Measurements from ENCODE around the gene SLC24A3. TPM values are rescaled to one million over a fixed set of nuclear protein-coding genes. Genes with fewer than 3 reads are reported as not detected.

SLC24A3 gene
- total and polyA plus RNA-seq, 7 donors, result 0.92 to 20.8 (median 13.5) TPM

DNA sequence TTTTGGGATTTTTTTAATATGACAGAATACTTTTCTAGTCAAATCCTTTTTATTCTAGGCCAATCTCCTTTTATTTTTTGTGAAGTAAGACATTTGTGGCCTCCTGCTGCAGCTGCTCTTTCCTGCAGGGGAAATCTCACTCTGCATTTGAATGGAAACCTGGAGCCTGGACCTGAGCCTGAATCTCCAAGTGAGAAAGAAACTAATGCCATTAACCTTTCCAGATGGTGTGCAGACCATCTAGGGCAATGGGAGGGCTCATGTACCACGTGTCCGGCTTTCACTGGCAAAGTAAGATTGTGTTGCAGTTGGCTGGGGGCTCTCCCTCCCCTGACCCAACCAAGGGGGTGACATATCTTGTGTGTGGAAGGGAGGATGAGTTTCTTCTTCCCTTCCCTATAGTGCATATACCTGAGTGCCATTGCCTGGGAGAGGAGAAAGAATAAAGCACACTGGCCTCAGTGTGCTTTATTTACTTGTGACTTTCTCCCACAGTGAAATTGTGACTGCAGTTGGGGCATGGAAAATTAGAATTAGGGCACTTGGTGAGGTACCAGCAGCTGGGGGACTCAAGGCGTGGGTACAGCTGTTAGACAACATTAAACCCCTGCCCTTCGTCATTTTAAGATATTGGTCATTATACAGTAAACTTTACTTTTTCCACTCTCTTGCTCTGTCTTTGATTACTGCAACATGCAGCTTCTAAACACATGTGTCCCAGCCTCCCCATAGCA, 385.8 kb downstream of the SLC24A3 start:
- H3K9me3 ChIP-seq, result no peaks in the 10 kb centered on the region
- no peaks in the 10 kb centered on the region for H3K36me3 ChIP-seq
- WGBS, 2 donors, result 66 to 70% methylated on average over 4 of the region's 4 CpGs
- intact Hi-C loops (cut with DNase I), result no loop called here
- TF ChIP-seq, protein P1, sequence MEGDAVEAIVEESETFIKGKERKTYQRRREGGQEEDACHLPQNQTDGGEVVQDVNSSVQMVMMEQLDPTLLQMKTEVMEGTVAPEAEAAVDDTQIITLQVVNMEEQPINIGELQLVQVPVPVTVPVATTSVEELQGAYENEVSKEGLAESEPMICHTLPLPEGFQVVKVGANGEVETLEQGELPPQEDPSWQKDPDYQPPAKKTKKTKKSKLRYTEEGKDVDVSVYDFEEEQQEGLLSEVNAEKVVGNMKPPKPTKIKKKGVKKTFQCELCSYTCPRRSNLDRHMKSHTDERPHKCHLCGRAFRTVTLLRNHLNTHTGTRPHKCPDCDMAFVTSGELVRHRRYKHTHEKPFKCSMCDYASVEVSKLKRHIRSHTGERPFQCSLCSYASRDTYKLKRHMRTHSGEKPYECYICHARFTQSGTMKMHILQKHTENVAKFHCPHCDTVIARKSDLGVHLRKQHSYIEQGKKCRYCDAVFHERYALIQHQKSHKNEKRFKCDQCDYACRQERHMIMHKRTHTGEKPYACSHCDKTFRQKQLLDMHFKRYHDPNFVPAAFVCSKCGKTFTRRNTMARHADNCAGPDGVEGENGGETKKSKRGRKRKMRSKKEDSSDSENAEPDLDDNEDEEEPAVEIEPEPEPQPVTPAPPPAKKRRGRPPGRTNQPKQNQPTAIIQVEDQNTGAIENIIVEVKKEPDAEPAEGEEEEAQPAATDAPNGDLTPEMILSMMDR (IDR thresholded peaks at IDR 0.05), result no peak
- TF ChIP-seq POLR2AphosphoS5 (IDR thresholded peaks at IDR 0.05) (no peak), EP300 (IDR thresholded peaks at IDR 0.05) (no peak), POLR2A (IDR thresholded peaks at IDR 0.05) (no peak)
- no peak overlapping the region for H3K4me3 ChIP-seq
- no peak overlapping the region for H3K27ac ChIP-seq
- no peaks in the 10 kb centered on the region for H3K4me1 ChIP-seq
- no peaks in the 10 kb centered on the region for H3K27me3 ChIP-seq
- no peak for DNase-seq

DNA sequence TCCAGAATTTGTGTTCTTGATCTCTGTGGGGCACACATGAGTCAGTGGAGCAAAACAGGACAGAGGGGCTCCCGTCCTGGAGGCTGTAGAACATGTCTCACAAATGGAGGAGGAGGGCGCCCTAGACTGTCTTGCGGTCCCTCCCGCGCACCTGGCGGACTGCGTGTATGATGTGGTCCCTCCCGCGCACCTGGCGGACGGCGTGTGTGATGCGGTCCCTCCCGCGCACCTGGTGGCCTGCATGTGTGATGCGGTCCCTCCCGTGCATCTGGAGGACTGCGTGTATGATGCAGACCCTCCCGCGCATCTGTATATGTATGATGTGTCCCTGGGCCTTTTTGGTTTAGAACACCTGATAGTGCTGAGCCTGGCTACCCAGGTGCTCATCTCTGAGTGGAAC, 386.8 kb downstream of the SLC24A3 start:
- H3K27me3 ChIP-seq, result no peaks in the 10 kb centered on the region
- intact Hi-C loops (cut with DNase I), result no loop called here
- no peaks in the 10 kb centered on the region for H3K4me1 ChIP-seq
- TF ChIP-seq EP300 (IDR thresholded peaks at IDR 0.05) (no peak), POLR2A (IDR thresholded peaks at IDR 0.05) (no peak), POLR2AphosphoS5 (IDR thresholded peaks at IDR 0.05) (no peak)
- TF ChIP-seq, protein P1 (IDR thresholded peaks at IDR 0.05), result no peak
- DNase-seq, result no peak
- no peaks in the 10 kb centered on the region for H3K36me3 ChIP-seq
- no peak overlapping the region for H3K27ac ChIP-seq
- no peak overlapping the region for H3K4me3 ChIP-seq
- no peaks in the 10 kb centered on the region for H3K9me3 ChIP-seq
- 96 to 98% methylated on average over 20 of the region's 20 CpGs for WGBS, 2 donors

DNA sequence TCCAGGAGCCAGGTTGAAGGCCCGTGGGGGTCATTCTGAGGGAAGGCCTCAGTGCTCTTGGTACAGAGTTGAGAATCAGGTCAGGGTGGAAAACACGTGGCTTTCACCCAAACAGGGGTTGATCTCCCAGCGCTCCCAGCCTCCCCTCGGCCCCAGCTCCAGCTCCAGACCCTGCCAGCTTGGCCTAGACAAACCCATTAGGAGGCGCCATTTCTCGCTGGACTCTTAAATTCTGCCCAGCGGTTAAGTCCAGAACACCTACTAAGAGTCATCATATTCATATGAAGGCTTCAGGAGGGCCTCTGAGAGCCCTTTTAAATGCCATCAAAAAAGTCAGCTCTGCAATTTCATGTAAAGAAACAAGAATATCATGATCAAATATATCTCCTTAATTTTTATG, 387.6 kb downstream of the SLC24A3 start:
- Histone ChIP-seq H3K4me3 (no peak overlapping the region), H3K27me3 (no peaks in the 10 kb centered on the region), H3K4me1 (no peaks in the 10 kb centered on the region), H3K27ac (no peak overlapping the region), H3K9me3 (no peaks in the 10 kb centered on the region), H3K36me3 (no peaks in the 10 kb centered on the region)
- no peak for DNase-seq
- 79 to 89% methylated on average over 7 of the region's 7 CpGs for WGBS, 2 donors
- TF ChIP-seq EP300 (IDR thresholded peaks at IDR 0.05) (no peak), POLR2AphosphoS5 (IDR thresholded peaks at IDR 0.05) (no peak), POLR2A (IDR thresholded peaks at IDR 0.05) (no peak)
- TF ChIP-seq, protein P1 (IDR thresholded peaks at IDR 0.05), result no peak
- intact Hi-C loops (cut with DNase I), result no loop called here

DNA sequence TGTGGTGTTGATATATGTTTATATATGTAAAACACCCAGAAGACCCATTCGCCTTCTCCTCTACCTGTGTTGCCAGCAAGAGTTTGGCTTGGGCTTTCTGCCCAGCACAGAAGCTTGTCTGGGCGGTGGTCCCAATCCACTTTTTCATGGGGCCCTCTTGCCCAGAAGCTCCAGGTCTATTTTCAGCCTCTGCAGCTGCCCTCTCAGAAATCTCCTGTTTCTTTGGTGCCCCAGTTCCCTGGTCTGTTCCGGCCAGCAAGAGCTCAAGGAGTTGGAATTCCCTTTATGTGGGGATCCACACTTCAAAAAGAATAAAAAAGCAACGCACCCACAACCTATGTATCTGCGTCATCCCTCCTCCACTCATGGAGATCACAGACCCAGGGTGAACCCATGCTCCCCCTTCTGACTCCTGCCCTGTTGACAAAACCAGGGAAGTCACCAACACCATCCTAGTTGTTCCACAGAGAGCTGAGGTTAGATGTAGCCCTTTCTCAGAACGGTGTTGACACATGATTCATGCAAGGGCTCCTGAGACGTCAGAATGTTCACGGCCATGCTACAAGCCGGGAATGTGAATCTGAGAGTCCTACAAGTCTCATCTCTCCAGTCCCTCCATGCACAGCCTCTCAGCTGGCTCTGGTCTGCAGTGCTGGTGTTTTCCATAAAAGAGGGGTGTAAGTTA, 388.8 kb downstream of the SLC24A3 start:
- 92% methylated on average over 9 of the region's 9 CpGs for WGBS, 2 donors
- Histone ChIP-seq H3K27ac (no peak overlapping the region), H3K27me3 (no peaks in the 10 kb centered on the region), H3K4me3 (no peak overlapping the region), H3K36me3 (no peaks in the 10 kb centered on the region), H3K9me3 (no peaks in the 10 kb centered on the region), H3K4me1 (no peaks in the 10 kb centered on the region)
- no peak for DNase-seq
- TF ChIP-seq, protein P1 (IDR thresholded peaks at IDR 0.05), result no peak
- TF ChIP-seq POLR2A (IDR thresholded peaks at IDR 0.05), result no peak
- TF ChIP-seq POLR2AphosphoS5 (IDR thresholded peaks at IDR 0.05), result no peak
- no peak for TF ChIP-seq EP300 (IDR thresholded peaks at IDR 0.05)
- intact Hi-C loops (cut with DNase I), result no loop called here

Measured in sigmoid colon (tissue), 7 donors.